Stomach (tissue), 4 donors: ENCODE results near the gene CIAO2A.

Experiments
- POLR2A ChIP-seq, 4 donors: fragments of 450-650 bp; IDR thresholded peaks; one replicate each; pipeline ENCODE4 v1.6.1; 2016; ENCODE audit warnings: antibody characterized with exemption in 4 of 4, control low read depth in 2 of 4, mild to moderate bottlenecking in 1 of 4, moderate library complexity in 1 of 4
- POLR2AphosphoS5 ChIP-seq, 3 donors: sonication (generic); formaldehyde crosslinking; IDR thresholded peaks; one replicate each; pipeline ENCODE4 v1.6.1; 2016; ENCODE audit warnings: antibody characterized with exemption in 3 of 3
- TF ChIP-seq, protein P1 (sequence below), 7 experiments: fragments of 450-650 bp in 4 of 7; fragments of 200-600 bp in 3 of 7; sonication (generic) in 3 of 7; IDR thresholded peaks; one replicate each; pipeline ENCODE4 v1.5.1; 2016 to 2019; ENCODE audit warnings: antibody characterized with exemption in 7 of 7, control low read depth in 2 of 7, mild to moderate bottlenecking in 1 of 7

DNA sequence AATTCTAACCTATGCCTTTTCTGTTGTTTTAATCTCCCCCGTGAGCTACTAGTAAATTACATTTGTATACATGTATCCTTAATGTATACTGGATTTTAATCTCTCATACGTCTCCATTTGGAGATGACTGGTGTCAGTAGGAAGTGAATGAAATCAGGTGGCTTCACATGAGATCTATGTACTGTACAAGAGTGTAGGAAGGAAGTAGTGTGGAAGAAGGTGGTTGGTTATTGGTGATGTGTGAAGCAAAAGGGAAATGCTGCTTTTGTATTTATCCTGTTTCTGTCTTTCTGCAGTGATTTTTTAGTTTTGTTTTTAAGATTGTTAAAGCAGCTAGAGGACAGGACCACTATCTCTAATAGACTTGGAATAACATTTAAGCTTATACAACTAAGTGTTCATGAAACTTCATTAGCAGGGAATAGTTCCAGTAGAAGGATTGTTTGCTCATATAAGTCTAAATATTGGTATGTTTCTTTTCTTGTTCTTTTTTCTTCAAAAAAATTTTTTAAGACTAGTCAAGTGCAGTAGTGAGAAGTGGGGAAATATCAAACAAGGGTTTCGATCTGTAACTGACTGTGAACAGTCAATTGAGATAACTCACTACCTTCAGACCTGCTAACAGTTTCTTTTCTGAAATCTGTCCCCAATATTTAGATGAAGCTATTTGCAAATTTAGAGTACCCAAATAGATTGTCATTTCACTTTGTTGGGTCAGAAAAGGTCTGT, 17.5 kb upstream of the CIAO2A start:
- TF ChIP-seq POLR2A (IDR thresholded peaks at IDR 0.05): no peak
- TF ChIP-seq, protein P1, sequence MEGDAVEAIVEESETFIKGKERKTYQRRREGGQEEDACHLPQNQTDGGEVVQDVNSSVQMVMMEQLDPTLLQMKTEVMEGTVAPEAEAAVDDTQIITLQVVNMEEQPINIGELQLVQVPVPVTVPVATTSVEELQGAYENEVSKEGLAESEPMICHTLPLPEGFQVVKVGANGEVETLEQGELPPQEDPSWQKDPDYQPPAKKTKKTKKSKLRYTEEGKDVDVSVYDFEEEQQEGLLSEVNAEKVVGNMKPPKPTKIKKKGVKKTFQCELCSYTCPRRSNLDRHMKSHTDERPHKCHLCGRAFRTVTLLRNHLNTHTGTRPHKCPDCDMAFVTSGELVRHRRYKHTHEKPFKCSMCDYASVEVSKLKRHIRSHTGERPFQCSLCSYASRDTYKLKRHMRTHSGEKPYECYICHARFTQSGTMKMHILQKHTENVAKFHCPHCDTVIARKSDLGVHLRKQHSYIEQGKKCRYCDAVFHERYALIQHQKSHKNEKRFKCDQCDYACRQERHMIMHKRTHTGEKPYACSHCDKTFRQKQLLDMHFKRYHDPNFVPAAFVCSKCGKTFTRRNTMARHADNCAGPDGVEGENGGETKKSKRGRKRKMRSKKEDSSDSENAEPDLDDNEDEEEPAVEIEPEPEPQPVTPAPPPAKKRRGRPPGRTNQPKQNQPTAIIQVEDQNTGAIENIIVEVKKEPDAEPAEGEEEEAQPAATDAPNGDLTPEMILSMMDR (IDR thresholded peaks at IDR 0.05): no peak
- no peak for TF ChIP-seq POLR2AphosphoS5 (IDR thresholded peaks at IDR 0.05)
